Measurements from ENCODE around the gene TXNRD2.

- TF ChIP-seq POLR2A (IDR thresholded peaks at IDR 0.05; ENCODE audit: low read depth, low read length) (no peak), TAF1 (IDR thresholded peaks at IDR 0.05; ENCODE audit: borderline replicate concordance, low read depth, low read length) (no peak)
Observed at GRCh38 chr22:19914201-19914943, 27.2 kb downstream of the TXNRD2 start.
